ENCODE measurements around the gene CPO. TPM values are rescaled to one million over a fixed set of nuclear protein-coding genes. Genes with fewer than 3 reads are reported as not detected.

CPO gene
- total RNA-seq, 1 donor from 2014 or later, result not detected

DNA sequence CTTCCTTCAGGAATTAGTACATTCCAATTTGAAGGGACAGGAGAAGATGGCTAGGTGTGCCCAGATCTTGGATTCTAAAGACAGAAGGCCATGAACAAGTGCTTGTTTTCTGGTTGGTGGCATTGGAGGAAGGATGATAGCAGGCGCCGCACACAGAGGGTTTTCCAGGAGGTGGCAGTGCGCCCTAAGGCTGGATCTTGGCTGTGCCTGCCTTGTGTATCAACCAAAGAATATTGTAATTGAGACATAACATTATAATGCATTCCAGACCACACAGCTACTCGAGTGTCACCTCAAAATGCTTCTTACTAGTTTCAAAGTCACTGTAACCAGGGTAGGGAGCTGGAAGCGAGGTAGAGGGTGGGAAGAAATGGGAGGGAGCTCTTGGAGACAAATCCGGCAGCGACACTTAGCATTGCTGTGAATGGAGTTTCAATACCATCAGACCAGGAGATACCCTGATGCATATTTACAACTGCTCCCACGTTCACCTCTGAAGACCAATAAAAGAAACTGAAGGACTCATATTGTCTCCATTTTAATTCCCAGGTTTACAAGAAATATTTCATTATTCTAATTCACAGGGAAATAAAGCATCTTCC lies 42.5 kb downstream of the CPO start:
- TF ChIP-seq, protein P1, sequence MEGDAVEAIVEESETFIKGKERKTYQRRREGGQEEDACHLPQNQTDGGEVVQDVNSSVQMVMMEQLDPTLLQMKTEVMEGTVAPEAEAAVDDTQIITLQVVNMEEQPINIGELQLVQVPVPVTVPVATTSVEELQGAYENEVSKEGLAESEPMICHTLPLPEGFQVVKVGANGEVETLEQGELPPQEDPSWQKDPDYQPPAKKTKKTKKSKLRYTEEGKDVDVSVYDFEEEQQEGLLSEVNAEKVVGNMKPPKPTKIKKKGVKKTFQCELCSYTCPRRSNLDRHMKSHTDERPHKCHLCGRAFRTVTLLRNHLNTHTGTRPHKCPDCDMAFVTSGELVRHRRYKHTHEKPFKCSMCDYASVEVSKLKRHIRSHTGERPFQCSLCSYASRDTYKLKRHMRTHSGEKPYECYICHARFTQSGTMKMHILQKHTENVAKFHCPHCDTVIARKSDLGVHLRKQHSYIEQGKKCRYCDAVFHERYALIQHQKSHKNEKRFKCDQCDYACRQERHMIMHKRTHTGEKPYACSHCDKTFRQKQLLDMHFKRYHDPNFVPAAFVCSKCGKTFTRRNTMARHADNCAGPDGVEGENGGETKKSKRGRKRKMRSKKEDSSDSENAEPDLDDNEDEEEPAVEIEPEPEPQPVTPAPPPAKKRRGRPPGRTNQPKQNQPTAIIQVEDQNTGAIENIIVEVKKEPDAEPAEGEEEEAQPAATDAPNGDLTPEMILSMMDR (IDR thresholded peaks at IDR 0.05), result peak; percentile 74 to 88 (median 80)
- peak; percentile 29 to 88 for DNase-seq (ENCODE audit: low spot score in 2 of 2)
- H3K4me3 ChIP-seq, result no peak overlapping the region
- no peaks in the 10 kb centered on the region for H3K27me3 ChIP-seq
- intact Hi-C loops (cut with DNase I), result loop anchor here (1.0 to 10.0 kb wide), 6 partner anchors 180 to 643 kb away; partner anchors contain the start of genes KLF7 and METTL21A
- H3K4me1 ChIP-seq, result peaks cover 0 to 13% of the 10 kb centered on the region in 2 donors
- H3K36me3 ChIP-seq, result no peaks in the 10 kb centered on the region
- no peaks in the 10 kb centered on the region for H3K9me3 ChIP-seq
- no peak overlapping the region for H3K27ac ChIP-seq

DNA sequence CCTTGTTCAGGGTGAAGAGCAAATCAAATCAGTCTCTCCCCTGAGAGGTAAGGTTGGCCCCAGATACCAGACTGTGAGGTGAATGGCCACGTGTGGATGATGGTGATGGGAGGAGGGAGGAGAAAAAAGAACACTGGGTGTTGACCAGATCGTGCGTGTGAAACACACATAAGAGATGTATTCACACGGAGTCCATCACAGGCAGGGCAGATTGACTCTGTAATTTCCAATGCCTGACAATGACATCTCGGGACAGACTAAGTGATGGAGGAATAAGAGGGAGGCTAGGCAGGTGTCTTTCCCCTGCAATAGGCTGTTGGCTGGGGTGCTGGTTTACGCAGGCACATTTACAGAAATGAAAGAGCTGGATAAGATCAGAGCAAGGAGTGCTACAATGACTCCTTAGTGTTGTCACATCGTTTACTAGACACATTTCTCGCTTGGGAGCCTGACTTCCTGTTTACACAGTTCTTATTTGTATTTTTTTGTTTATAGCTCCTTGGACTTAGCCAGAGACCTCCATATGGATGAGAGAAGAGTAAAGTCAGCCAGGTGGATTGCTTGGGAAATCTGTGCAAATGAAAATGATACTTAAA lies 43.1 kb downstream of the CPO start:
- TF ChIP-seq, protein P1 (IDR thresholded peaks at IDR 0.05), result no peak
- H3K4me3 ChIP-seq, result no peak overlapping the region
- no peaks in the 10 kb centered on the region for H3K9me3 ChIP-seq
- H3K36me3 ChIP-seq, result no peaks in the 10 kb centered on the region
- H3K27ac ChIP-seq, result no peak overlapping the region
- intact Hi-C loops (cut with DNase I), result loop anchor here (2.0 to 10.0 kb wide), 5 partner anchors 180 to 642 kb away; partner anchors contain the start of genes KLF7 and METTL21A
- H3K4me1 ChIP-seq, result peaks cover 0 to 13% of the 10 kb centered on the region in 2 donors
- DNase-seq (ENCODE audit: low spot score in 2 of 2), result no peak
- no peaks in the 10 kb centered on the region for H3K27me3 ChIP-seq

DNA sequence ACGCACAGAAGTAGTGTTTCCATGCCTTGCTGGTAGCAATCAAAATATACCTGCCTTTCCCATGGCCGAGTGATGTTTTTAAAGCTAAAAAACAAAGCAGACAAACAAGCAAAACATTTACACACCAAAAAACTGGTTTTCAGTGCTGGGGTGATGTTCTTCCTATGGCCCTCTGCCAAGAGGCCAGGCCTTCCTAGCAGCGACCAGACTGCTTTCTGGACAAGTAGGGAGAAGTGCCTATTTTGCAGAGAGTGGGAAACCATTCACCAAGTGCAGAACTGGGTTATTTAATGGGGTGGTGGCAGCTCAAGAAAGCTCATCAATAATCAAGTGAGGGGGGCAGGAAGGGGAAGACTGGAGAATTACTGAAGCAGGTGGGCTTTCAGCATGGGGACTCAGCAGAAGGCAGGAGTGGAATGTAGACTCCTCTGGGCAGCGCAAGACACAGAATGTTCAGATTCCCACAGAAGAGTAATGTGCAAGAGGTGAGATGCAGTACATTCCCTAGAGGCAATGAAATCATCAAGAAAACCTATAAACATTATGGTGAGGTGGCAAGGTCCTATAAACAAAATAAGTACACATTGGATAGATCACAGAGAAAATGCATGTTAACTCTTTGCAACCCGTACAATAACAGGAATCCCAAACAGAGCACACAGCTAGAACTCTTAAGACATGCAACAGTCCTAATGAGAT lies 44.0 kb downstream of the CPO start:
- no peak for DNase-seq (ENCODE audit: low spot score in 2 of 2)
- no peaks in the 10 kb centered on the region for H3K36me3 ChIP-seq
- intact Hi-C loops (cut with DNase I), result loop anchor here (2.0 to 10.0 kb wide), 5 partner anchors 181 to 641 kb away; partner anchors contain the start of genes KLF7 and METTL21A
- H3K27me3 ChIP-seq, result no peaks in the 10 kb centered on the region
- TF ChIP-seq, protein P1 (IDR thresholded peaks at IDR 0.05), result no peak
- H3K4me3 ChIP-seq, result no peak overlapping the region
- peaks cover 0 to 13% of the 10 kb centered on the region in 2 donors for H3K4me1 ChIP-seq
- no peaks in the 10 kb centered on the region for H3K9me3 ChIP-seq
- H3K27ac ChIP-seq, result no peak overlapping the region

DNA sequence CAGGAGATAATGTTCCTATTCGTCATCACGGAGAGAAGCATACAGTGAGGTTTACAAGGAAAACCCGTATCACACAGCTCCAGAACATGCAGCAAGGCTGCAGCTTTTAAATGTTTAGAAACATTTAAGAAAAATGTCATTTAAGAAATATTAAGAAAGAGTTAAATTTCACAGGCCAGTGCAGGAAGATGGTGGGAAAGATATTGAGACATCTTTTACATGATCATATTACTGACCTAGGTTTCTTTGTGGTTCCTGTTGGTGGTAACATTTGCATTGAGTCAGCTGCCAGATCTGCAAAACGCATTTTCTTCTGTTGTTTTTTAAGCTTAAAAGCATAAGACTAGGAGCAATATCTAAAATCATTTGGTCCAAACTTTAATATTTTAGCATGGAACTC lies 44.9 kb downstream of the CPO start:
- intact Hi-C loops (cut with DNase I), result loop anchor here (5.0 to 10.0 kb wide), 4 partner anchors 182 to 641 kb away; partner anchors contain the start of gene METTL21A
- no peak for DNase-seq (ENCODE audit: low spot score in 2 of 2)
- Histone ChIP-seq H3K27me3 (no peaks in the 10 kb centered on the region), H3K36me3 (no peaks in the 10 kb centered on the region), H3K9me3 (no peaks in the 10 kb centered on the region), H3K4me3 (no peak overlapping the region), H3K4me1 (peaks cover 0 to 13% of the 10 kb centered on the region in 2 donors), H3K27ac (no peak overlapping the region)
- TF ChIP-seq, protein P1 (IDR thresholded peaks at IDR 0.05), result no peak

DNA sequence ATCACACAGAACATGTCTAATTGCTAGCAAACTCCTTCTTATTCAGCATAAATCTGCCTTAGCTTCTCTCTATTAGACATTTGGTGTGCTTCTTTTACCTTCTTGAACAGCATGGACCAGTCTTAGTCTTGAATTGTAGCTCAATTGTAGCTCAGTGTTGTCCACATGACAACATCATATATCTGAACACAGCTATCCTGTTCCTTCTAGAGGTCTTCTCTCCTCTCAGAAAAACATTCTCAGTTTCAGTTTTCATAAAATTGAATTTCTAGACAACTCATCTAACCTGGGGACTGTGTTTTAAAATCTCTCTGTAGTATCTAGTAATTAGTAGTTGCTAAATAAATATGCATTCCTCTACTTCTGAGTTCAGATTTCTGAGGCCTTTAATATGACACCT lies 47.6 kb downstream of the CPO start:
- intact Hi-C loops (cut with DNase I), result loop anchor here (10.0 kb wide), 1 partner anchor 638 kb away; the partner anchor contains the start of gene METTL21A
- Histone ChIP-seq H3K27ac (no peak overlapping the region), H3K27me3 (no peaks in the 10 kb centered on the region), H3K4me3 (no peak overlapping the region), H3K36me3 (no peaks in the 10 kb centered on the region), H3K4me1 (peaks cover 0 to 4% of the 10 kb centered on the region in 2 donors), H3K9me3 (no peaks in the 10 kb centered on the region)
- no peak for DNase-seq (ENCODE audit: low spot score in 2 of 2)
- TF ChIP-seq, protein P1 (IDR thresholded peaks at IDR 0.05), result no peak
